Cardiac fibroblast (primary cell): ENCODE measurements around the gene DHCR24.

ENCODE experiments used
- DNase-seq, 2 donors: peaks; one replicate each; pipeline versions ENCODE4 v3.0.0 to v3.0.0-alpha.2; 2010; ENCODE audit warnings: low read depth in 2 of 2
- H3K4me3 ChIP-seq, 2 donors: replicated peaks in 1 of 2; 1 replicate in 1 of 2; 2 replicates in 1 of 2; pipeline ENCODE4 v1.5.1; 2011; ENCODE audit warnings: low read depth in 2 of 2, low read length in 2 of 2, mild to moderate bottlenecking in 2 of 2, moderate library complexity in 1 of 2
- CTCF ChIP-seq: IDR thresholded peaks from one replicate; pipeline ENCODE4 v1.5.1; 2011; ENCODE audit warnings: low read depth, mild to moderate bottlenecking, low read length, inconsistent platforms

The DHCR24 gene

GRCh38 chr1:54887665-54888071 is 673 bp upstream of the DHCR24 start:
- peak overlapping the region; percentile 87 to 99 for H3K4me3 ChIP-seq
- DNase-seq: peak in 1 of 2 donors; percentile 61
- TF ChIP-seq CTCF: no peak

- DNase-seq: peak; percentile 18 to 49
- TF ChIP-seq CTCF: no peak
- H3K4me3 ChIP-seq: peak overlapping the region; percentile 80 to 99
Observed at GRCh38 chr1:54885807-54886723, 930 bp downstream of the DHCR24 start.

GRCh38 chr1:54885237-54885679 is 1.7 kb downstream of the DHCR24 start:
- no peak for TF ChIP-seq CTCF
- DNase-seq: no peak
- H3K4me3 ChIP-seq: peak overlapping the region; percentile 80 to 99

GRCh38 chr1:54884768-54885167 is 2.2 kb downstream of the DHCR24 start:
- H3K4me3 ChIP-seq: peak overlapping the region in 1 of 2 donors; percentile 99
- DNase-seq: no peak

GRCh38 chr1:54884135-54884586 is 2.8 kb downstream of the DHCR24 start:
- DNase-seq: no peak
- no peak overlapping the region for H3K4me3 ChIP-seq
- no peak for TF ChIP-seq CTCF

More at GRCh38 chr1:54884768-54885167, 2.2 kb downstream of the DHCR24 start:
- no peak for TF ChIP-seq CTCF

GRCh38 chr1:54883349-54884102 is 3.5 kb downstream of the DHCR24 start:
- H3K4me3 ChIP-seq: peak overlapping the region in 1 of 2 donors; percentile 8
- peak; percentile 63 to 69 for DNase-seq
- no peak for TF ChIP-seq CTCF
